Neural progenitor cell (in vitro differentiated cells): ENCODE data around the gene ZMIZ2. TPM values are rescaled to one million over a fixed set of nuclear protein-coding genes. Genes with fewer than 3 reads are reported as not detected.

ENCODE experiments used
- DNase-seq: peaks from one replicate; pipeline ENCODE4 v3.0.0-alpha.2; 2016; ENCODE audit warnings: low spot score
- H2AFZ ChIP-seq: fragments of 200-600 bp; sonication (generic); replicated peaks from 2 replicates; pipeline ENCODE4 v1.6.1; 2016; ENCODE audit warnings: antibody characterized with exemption
- H3F3A ChIP-seq: fragments of 200-600 bp; sonication (generic); 2 replicates; pipeline ENCODE4 v1.6.1; 2016; ENCODE audit warnings: antibody characterized with exemption, low read depth
- H3K27ac ChIP-seq: fragments of 200-600 bp; sonication (generic); 2 replicates; pipeline ENCODE4 v1.5.1; 2016; ENCODE audit warnings: mild to moderate bottlenecking
- H3K27me3 ChIP-seq: fragments of 200-600 bp; sonication (generic); 2 replicates; pipeline ENCODE4 v1.6.1; 2016; ENCODE audit warnings: mild to moderate bottlenecking, moderate library complexity
- H3K36me3 ChIP-seq: fragments of 200-600 bp; sonication (generic); 2 replicates; pipeline ENCODE4 v1.5.1; 2016
- H3K4me1 ChIP-seq: fragments of 200-600 bp; sonication (generic); 2 replicates; pipeline ENCODE4 v1.6.1; 2016; ENCODE audit warnings: mixed run types
- H3K4me2 ChIP-seq: fragments of 200-600 bp; sonication (generic); 2 replicates; pipeline ENCODE4 v1.6.1; 2016
- H3K4me3 ChIP-seq: fragments of 200-600 bp; sonication (generic); 2 replicates; pipeline ENCODE4 v1.5.1; 2016
- H3K79me2 ChIP-seq: fragments of 200-600 bp; sonication (generic); 2 replicates; pipeline ENCODE4 v1.6.1; 2016; ENCODE audit warnings: low read depth
- H3K9ac ChIP-seq: fragments of 200-600 bp; sonication (generic); 2 replicates; pipeline ENCODE4 v1.6.1; 2016
- H3K9me3 ChIP-seq: fragments of 200-600 bp; sonication (generic); 2 replicates; pipeline ENCODE4 v1.5.1; 2016; ENCODE audit warnings: low read depth
- H4K20me1 ChIP-seq: fragments of 200-600 bp; sonication (generic); 2 replicates; pipeline ENCODE4 v1.6.1; 2016; ENCODE audit warnings: low read depth
- H3K27ac Mint-ChIP-seq: 3 replicates; pipeline ENCODE4 v1.8.0; 2021; ENCODE audit warnings: mixed read lengths
- H3K27me3 Mint-ChIP-seq: 2 replicates; pipeline ENCODE4 v1.8.0; 2022; ENCODE audit warnings: low read depth, mild to moderate bottlenecking, inconsistent platforms, moderate library complexity, mixed read lengths; ENCODE audit not compliant: insufficient read depth
- H3K36me3 Mint-ChIP-seq: 3 replicates; pipeline ENCODE4 v1.8.0; 2021; ENCODE audit warnings: mixed read lengths
- H3K4me1 Mint-ChIP-seq: 3 replicates; pipeline ENCODE4 v1.8.0; 2021; ENCODE audit warnings: mixed read lengths
- H3K4me3 Mint-ChIP-seq: 3 replicates; pipeline ENCODE4 v1.8.0; 2021; ENCODE audit warnings: mild to moderate bottlenecking, moderate library complexity, mixed read lengths
- H3K9me3 Mint-ChIP-seq: 3 replicates; pipeline ENCODE4 v1.8.0; 2020; ENCODE audit warnings: mixed read lengths
- CTCF ChIP-seq: fragments of 200-600 bp; sonication (generic); IDR thresholded peaks from 2 replicates; pipeline ENCODE4 v1.5.1; 2017; ENCODE audit warnings: antibody characterized with exemption, mild to moderate bottlenecking
- EZH2 ChIP-seq: fragments of 200-600 bp; sonication (generic); IDR thresholded peaks from 2 replicates; pipeline ENCODE4 v1.6.1; 2017; ENCODE audit warnings: antibody characterized with exemption, mild to moderate bottlenecking, moderate library complexity
- EZH2phosphoT487 ChIP-seq: fragments of 200-600 bp; sonication (generic); IDR thresholded peaks from 2 replicates; pipeline ENCODE4 v1.6.1; 2017; ENCODE audit warnings: antibody characterized with exemption
- total RNA-seq: library from RNA; depleted of rRNA; stranded (reverse); fragments of >200 nt; gene quantifications from 2 replicates; pipeline ENCODE4 v1.2.3, GENCODE V29; 2015; ENCODE audit warnings: low replicate concordance

Gene ZMIZ2
- total RNA-seq, 1 donor from 2014 or later, result 7.6 TPM

- Histone ChIP-seq H3K27ac (no peak overlapping the region), H3K4me3 (no peak overlapping the region), H3K9me3 (no peaks in the 10 kb centered on the region), H3K27me3 (no peaks in the 10 kb centered on the region), H3K4me2 (no peak overlapping the region), H3K36me3 (no peaks in the 10 kb centered on the region), H3K79me2 (no peaks in the 10 kb centered on the region), H3K4me1 (no peaks in the 10 kb centered on the region), H2AFZ (no peak overlapping the region), H3K9ac (no peak overlapping the region), H3F3A (no peaks in the 10 kb centered on the region), H4K20me1 (no peaks in the 10 kb centered on the region)
- Mint-ChIP-seq H3K27ac (no peak overlapping the region), H3K9me3 (no peaks in the 10 kb centered on the region), H3K27me3 (no peaks in the 10 kb centered on the region), H3K36me3 (no peaks in the 10 kb centered on the region), H3K4me3 (no peak overlapping the region), H3K4me1 (no peaks in the 10 kb centered on the region)
- DNase-seq, result no peak
- TF ChIP-seq CTCF, result no peak
- TF ChIP-seq EZH2phosphoT487, result no peak
- TF ChIP-seq EZH2, result no peak
Observed at GRCh38 chr7:44814919-44815318, 66.3 kb downstream of the ZMIZ2 start.

- Histone ChIP-seq H3K36me3 (no peaks in the 10 kb centered on the region), H3K79me2 (no peaks in the 10 kb centered on the region), H3K4me1 (no peaks in the 10 kb centered on the region), H3K9me3 (no peaks in the 10 kb centered on the region), H3K4me2 (no peak overlapping the region), H4K20me1 (no peaks in the 10 kb centered on the region), H3K4me3 (no peak overlapping the region), H3F3A (no peaks in the 10 kb centered on the region), H3K27me3 (no peaks in the 10 kb centered on the region), H3K9ac (no peak overlapping the region), H2AFZ (no peak overlapping the region), H3K27ac (no peak overlapping the region)
- H3K27me3 Mint-ChIP-seq, result peaks cover 7% of the 10 kb centered on the region
- TF ChIP-seq EZH2, result no peak
- no peak for TF ChIP-seq EZH2phosphoT487
- TF ChIP-seq CTCF, result no peak
- no peak for DNase-seq
- H3K4me1 Mint-ChIP-seq, result no peaks in the 10 kb centered on the region
- H3K36me3 Mint-ChIP-seq, result peaks cover 6% of the 10 kb centered on the region
- no peaks in the 10 kb centered on the region for H3K9me3 Mint-ChIP-seq
- H3K4me3 Mint-ChIP-seq, result no peak overlapping the region
- H3K27ac Mint-ChIP-seq, result no peak overlapping the region
Observed at GRCh38 chr7:44819292-44819691, 70.6 kb downstream of the ZMIZ2 start.

Other genes with a start within 250 kb of the ZMIZ2 start
- gene NPC1L1, start 207.5 kb upstream of the ZMIZ2 start, total RNA-seq, result 0.09 TPM in 1 of 2 replicates, not detected in the other
- 61.0 and 67.5 TPM in 2 replicates for gene DDX56, start 174.9 kb upstream of the ZMIZ2 start, total RNA-seq
- 95.8 and 222 TPM in 2 replicates for gene TMED4, start 166.6 kb upstream of the ZMIZ2 start, total RNA-seq
- gene OGDH, start 142.2 kb upstream of the ZMIZ2 start, total RNA-seq, result 25.2 and 54.4 TPM in 2 replicates
- 2,768 and 2,932 TPM in 2 replicates for gene PPIA, start 47.8 kb downstream of the ZMIZ2 start, total RNA-seq
- 439 and 462 TPM in 2 replicates for gene H2AZ2, start 99.2 kb downstream of the ZMIZ2 start, total RNA-seq
- gene PURB, start 136.7 kb downstream of the ZMIZ2 start, total RNA-seq, result 18.5 and 26.5 TPM in 2 replicates
- gene MYO1G, start 230.2 kb downstream of the ZMIZ2 start, total RNA-seq, result 0.03 TPM in 1 of 2 replicates, not detected in the other